ENCODE results near the gene NKX2-2. TPM values are rescaled to one million over a fixed set of nuclear protein-coding genes. Genes with fewer than 3 reads are reported as not detected.

NKX2-2 gene
- total RNA-seq, 1 donor from 2014 or later = not detected

- H3K36me3 Mint-ChIP-seq (ENCODE audit: low read depth, unreplicated experiment) = no peaks in the 10 kb centered on the region
- no peaks in the 10 kb centered on the region for H3K4me1 Mint-ChIP-seq (ENCODE audit: low read depth, unreplicated experiment)
- H3K4me3 Mint-ChIP-seq (ENCODE audit: unreplicated experiment) = no peak overlapping the region
- no peaks in the 10 kb centered on the region for H3K4me1 ChIP-seq (ENCODE audit: insufficient read depth, low read length)
- no peak overlapping the region for H3K4me2 ChIP-seq (ENCODE audit: low read length)
- TF ChIP-seq CTCF (IDR thresholded peaks at IDR 0.05; ENCODE audit: insufficient read depth, low read depth, low read length) (no peak), EZH2 (IDR thresholded peaks at IDR 0.05; ENCODE audit: insufficient read depth, low read length) (no peak)
- FAIRE-seq (no peak), DNase-seq (ENCODE audit: low read depth) (no peak)
- no peak overlapping the region for H3K27ac ChIP-seq (ENCODE audit: low read depth, low read length)
- H3K27me3 ChIP-seq (ENCODE audit: insufficient read depth, low read length) = peaks cover 86% of the 10 kb centered on the region
- H3K36me3 ChIP-seq (ENCODE audit: insufficient read depth, low read length) = no peaks in the 10 kb centered on the region
- H3K9me3 ChIP-seq (ENCODE audit: insufficient read depth, low read depth, low read length) = peaks cover 4% of the 10 kb centered on the region
- H3K27ac Mint-ChIP-seq (ENCODE audit: unreplicated experiment) = no peak overlapping the region
- H3K79me2 ChIP-seq (ENCODE audit: insufficient read depth, low read length) = no peaks in the 10 kb centered on the region
- H3K4me3 ChIP-seq (ENCODE audit: insufficient read depth, low read depth, low read length) = no peak overlapping the region
- no peak overlapping the region for H2AFZ ChIP-seq (ENCODE audit: low read depth, low read length)
- H3K9ac ChIP-seq (ENCODE audit: low read length) = no peak overlapping the region
- no peaks in the 10 kb centered on the region for H4K20me1 ChIP-seq (ENCODE audit: insufficient read depth, low read length)
- peaks cover 72% of the 10 kb centered on the region for H3K27me3 Mint-ChIP-seq (ENCODE audit: low read depth, unreplicated experiment)
- peaks cover 32% of the 10 kb centered on the region for H3K9me3 Mint-ChIP-seq (ENCODE audit: unreplicated experiment)
Observed at GRCh38 chr20:21518292-21518991, 4.6 kb upstream of the NKX2-2 start.

- peak; percentile 29 for TF ChIP-seq EZH2 (IDR thresholded peaks at IDR 0.05; ENCODE audit: insufficient read depth, low read length)
- TF ChIP-seq CTCF (IDR thresholded peaks at IDR 0.05; ENCODE audit: insufficient read depth, low read depth, low read length) = no peak
- Histone ChIP-seq H3K4me1 (ENCODE audit: insufficient read depth, low read length) (no peaks in the 10 kb centered on the region), H3K9ac (ENCODE audit: low read length) (no peak overlapping the region), H3K9me3 (ENCODE audit: insufficient read depth, low read depth, low read length) (peaks cover 4% of the 10 kb centered on the region), H3K79me2 (ENCODE audit: insufficient read depth, low read length) (no peaks in the 10 kb centered on the region), H2AFZ (ENCODE audit: low read depth, low read length) (no peak overlapping the region), H3K4me2 (ENCODE audit: low read length) (no peak overlapping the region), H3K4me3 (ENCODE audit: insufficient read depth, low read depth, low read length) (no peak overlapping the region), H3K27me3 (ENCODE audit: insufficient read depth, low read length) (peaks cover 86% of the 10 kb centered on the region), H4K20me1 (ENCODE audit: insufficient read depth, low read length) (no peaks in the 10 kb centered on the region), H3K36me3 (ENCODE audit: insufficient read depth, low read length) (no peaks in the 10 kb centered on the region), H3K27ac (ENCODE audit: low read depth, low read length) (no peak overlapping the region)
- peaks cover 29% of the 10 kb centered on the region for H3K9me3 Mint-ChIP-seq (ENCODE audit: unreplicated experiment)
- H3K27ac Mint-ChIP-seq (ENCODE audit: unreplicated experiment) = peak overlapping the region; percentile 26
- FAIRE-seq (no peak), DNase-seq (ENCODE audit: low read depth) (no peak)
- no peaks in the 10 kb centered on the region for H3K4me1 Mint-ChIP-seq (ENCODE audit: low read depth, unreplicated experiment)
- H3K27me3 Mint-ChIP-seq (ENCODE audit: low read depth, unreplicated experiment) = peaks cover 69% of the 10 kb centered on the region
- no peak overlapping the region for H3K4me3 Mint-ChIP-seq (ENCODE audit: unreplicated experiment)
- H3K36me3 Mint-ChIP-seq (ENCODE audit: low read depth, unreplicated experiment) = no peaks in the 10 kb centered on the region
Observed at GRCh38 chr20:21517566-21518277, 3.9 kb upstream of the NKX2-2 start.

All from astrocyte (in vitro differentiated cells and primary cell).